Measurements from ENCODE around the gene MFNG.

DNA sequence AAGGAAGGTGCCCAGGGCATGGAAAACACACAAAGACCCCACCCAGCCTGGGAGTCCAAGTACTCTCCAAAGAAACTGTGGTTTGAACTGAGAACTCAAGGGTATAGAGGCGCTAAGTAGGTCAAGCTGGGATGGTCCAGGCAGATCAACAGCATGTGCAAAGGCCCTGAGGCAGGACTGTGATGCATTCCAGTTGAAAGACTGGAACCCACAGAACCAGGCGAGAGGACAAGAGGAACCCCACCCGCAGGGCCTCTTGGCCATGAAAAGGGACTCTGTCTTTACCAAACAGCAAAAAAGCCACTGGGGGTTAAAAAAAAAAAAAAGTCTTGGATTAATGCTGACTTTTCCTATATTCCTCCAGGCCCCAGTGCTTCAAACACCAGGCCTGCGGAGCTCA lies 18.8 kb upstream of the MFNG start:
- TF ChIP-seq, protein P1, sequence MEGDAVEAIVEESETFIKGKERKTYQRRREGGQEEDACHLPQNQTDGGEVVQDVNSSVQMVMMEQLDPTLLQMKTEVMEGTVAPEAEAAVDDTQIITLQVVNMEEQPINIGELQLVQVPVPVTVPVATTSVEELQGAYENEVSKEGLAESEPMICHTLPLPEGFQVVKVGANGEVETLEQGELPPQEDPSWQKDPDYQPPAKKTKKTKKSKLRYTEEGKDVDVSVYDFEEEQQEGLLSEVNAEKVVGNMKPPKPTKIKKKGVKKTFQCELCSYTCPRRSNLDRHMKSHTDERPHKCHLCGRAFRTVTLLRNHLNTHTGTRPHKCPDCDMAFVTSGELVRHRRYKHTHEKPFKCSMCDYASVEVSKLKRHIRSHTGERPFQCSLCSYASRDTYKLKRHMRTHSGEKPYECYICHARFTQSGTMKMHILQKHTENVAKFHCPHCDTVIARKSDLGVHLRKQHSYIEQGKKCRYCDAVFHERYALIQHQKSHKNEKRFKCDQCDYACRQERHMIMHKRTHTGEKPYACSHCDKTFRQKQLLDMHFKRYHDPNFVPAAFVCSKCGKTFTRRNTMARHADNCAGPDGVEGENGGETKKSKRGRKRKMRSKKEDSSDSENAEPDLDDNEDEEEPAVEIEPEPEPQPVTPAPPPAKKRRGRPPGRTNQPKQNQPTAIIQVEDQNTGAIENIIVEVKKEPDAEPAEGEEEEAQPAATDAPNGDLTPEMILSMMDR (IDR thresholded peaks at IDR 0.05) = no peak
- no peak for TF ChIP-seq POLR2AphosphoS5 (IDR thresholded peaks at IDR 0.05)
- TF ChIP-seq EP300 (IDR thresholded peaks at IDR 0.05) = no peak

Measured in upper lobe of left lung (tissue), 4 donors.